HG03575 (cell line): ENCODE results near the gene ESPN.
"Not testable (repeated sequence)": the region's sequence is repeated elsewhere in the genome, so short reads cannot be mapped to it uniquely, and the experiment has no call there.

Experiments
- ATAC-seq: cut with Tn5 transposase; IDR thresholded peaks from one replicate; pipeline ENCODE4 v1.9.1; 2021; ENCODE audit not compliant: unreplicated experiment, insufficient number of reproducible peaks, low FRiP score; ENCODE audit errors: extremely low read depth

ESPN gene

DNA sequence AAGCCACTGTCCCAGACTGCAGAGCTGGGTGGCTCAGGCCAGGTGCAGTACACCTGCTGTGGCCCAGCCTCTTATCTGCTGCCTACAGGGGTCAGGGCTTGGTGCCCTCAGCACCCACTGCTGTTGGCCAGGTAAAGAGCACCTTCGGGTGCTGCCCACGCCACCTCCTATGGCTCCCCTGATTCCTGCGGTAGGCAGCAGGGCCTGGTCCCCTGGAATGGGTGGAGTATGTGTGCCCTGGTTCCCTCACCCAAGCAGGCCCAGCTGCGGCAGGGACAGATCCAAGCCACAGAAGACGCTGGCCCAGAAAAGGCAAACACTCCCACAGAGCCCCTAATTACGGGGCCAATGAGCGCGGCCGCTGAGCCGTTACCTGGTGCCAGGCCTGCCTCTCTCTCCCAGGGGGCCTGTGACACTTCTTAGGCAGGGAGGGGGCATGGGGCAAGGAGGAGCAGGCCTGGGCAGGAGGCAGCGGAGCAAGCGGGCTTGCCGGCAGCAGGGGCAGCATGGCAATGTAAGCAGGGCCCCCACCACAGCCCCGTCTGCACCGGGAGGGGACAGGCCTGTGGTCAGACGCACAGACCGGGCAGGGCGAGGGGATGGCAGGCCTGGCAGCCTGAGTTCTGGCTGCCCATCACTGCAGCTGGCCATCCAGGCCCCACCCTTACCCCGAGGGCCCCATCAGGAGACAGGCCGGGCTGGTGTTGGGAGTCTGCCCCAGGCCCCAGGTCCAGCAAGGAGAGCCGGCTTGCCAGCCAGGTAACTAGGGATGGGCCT is 19.0 kb downstream of the ESPN start:
- ATAC-seq: no peak

DNA sequence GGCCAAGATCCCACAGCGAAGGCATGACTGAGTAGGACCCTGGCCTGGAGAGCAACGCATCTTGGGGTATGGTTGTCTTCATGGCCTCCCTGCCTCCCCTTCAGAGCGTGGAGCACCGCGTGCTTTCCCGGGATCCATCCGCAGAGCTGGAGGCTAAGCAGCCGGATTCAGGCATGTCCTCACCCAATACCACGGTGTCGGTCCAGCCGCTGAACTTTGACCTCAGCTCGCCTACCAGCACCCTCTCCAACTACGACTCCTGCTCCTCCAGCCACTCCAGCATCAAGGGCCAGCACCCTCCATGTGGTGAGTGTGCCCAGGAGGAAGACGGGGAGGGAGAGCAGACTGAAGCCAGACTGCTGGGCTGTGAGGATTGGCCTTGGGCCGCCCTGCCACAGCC is 19.8 kb downstream of the ESPN start:
- ATAC-seq: no peak

DNA sequence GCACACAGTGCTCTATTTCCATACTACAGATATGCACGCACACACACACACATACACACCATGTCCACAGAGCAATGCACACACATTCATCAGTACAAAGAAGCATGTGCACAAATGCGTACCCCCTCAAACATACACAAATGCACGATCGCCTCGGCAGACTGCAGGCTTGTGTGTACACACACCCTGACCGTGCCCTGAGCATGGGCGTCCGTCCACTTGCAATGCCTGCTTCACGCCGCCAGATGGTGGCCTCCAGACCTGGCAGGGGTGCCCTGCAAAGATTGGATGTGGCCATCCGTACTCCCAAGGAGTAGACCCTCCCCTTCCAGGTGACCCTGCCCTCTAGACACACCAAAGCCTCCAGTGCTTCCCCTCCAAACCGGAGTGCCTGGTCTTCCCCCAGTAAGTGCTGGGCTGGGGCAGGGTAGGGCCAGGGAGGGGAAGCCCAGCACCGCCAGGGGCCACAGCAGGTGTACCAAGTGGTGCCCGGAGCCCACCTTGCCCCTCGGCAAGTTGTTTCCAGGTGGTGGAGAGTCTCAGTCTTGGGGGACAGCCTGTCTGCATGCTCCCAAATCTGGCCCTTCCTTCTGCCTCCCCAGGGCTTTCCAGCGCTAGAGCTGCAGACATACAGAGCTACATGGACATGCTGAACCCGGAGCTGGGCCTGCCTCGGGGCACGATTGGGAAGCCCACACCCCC is 20.6 kb downstream of the ESPN start:
- no peak for ATAC-seq

DNA sequence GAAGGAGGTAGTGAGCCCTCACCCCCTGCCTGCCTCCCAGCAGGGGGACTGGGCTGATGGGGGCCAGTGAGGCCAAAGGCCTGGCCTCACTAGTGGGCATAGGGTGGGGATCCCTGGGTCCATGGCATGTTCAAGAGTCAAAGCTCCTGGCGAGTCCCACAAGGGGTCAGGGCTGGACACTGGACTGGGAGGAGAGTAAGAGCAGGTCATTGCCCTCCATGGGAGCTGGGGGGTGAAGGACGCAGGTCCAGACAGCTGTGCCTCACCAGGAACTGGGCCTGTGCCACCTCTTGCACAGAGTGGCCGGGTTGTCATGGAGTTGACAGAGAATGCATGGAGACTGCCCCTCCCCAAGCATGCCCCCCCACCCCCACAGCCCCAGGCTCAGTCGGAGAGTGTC is 21.4 kb downstream of the ESPN start:
- ATAC-seq: not testable (repeated sequence)

DNA sequence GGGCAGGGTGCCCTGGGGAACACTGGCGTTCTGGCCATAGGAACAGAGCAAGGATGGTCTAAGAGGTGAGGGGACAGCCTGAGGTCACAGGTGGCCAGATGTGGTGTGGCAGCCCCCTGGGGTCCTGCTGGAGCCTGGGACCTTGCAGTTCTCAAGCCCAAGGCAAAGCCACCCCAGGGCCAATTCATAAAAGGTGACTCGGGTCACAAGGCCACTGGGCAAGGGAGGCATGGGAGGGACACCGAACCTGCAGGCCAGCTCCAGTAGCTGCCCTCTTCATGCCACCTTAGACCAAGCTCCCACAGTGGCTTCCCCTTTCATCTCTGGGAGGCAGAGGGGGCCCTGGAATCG is 22.1 kb downstream of the ESPN start:
- ATAC-seq: no peak

DNA sequence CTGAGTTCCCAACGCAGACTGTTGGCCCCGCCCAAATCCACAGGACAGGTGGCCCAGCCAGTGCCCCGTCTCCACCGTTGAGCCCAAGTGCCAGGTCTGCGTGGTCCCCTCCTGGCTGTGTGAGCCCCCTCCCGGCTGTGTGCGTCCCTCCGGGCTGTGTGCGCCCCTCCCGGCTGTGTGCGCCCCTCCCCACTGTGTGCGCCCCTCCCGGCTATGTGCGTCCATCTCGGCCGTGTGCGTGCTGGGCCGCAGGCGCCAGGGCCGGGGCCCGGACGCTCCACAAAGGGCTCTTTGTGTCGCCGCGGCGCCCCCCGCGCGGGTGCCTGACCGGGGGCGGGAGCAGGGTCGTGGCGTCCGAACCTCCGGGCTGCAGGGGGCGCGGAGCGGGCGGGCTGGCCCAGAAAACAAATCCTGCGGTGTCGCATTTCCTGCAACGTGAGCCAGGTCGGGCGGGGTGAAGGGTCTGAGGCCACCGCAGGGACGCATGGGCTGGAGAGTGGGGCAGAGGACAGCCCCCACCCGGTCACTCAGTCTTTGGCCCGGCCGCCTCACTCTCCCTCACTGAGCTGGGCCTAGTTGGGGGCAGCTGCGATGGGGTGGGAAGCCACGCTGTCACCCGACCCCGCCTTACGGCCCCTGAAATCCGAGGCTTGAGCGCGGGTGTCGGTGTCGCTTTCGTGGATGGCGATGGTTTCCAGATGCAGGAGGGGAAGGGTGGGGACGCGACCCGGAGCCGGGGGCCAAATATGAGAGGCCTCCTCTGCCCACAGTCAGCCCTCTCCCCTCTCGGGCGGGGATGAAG is 22.6 kb downstream of the ESPN start:
- ATAC-seq: no peak

DNA sequence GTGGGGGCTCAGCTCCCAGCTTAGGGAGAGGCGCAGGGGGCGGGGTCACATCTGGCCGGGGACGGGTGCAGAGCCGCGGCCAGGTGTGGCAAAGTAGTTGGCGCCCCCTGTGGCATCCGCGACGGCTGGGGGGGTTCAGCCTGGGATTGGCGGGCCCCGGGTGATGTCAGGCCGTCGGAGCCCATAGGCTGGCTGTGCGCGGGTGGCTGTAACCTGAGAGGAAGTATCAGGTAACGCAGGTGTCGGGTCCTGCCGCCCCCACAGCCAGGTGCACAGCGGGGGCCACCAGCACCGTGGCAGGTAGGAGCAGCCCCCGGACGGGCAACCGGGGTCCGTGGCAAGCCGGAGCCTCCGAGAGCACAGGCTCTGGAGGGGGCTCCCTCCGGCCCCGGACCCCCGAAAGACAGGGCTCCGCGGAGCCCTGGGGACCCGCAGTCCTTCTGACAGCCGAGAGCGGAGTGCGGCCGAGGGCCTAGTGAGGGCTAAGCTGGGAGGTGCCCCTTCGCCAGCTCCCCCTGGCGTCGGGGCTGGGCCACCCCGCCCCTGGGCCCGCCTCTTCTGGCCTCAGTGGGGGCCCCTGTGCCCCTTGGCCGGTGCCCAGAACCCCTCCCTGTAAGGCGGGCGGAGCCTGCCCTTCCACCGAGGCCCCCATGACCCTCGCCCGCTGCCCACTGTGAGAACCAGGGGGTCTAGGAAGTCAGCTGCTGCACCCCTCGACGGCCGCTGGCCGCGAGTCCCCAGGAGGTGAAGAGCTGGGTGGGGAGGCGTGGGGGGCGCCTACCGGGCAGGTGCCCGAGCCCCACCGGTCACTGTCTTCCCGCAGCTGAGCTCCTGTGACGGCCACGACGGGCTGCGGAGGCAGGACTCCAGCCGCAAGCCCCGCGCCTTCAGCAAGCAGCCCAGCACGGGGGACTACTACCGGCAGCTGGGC is 23.5 kb downstream of the ESPN start:
- ATAC-seq: no peak

DNA sequence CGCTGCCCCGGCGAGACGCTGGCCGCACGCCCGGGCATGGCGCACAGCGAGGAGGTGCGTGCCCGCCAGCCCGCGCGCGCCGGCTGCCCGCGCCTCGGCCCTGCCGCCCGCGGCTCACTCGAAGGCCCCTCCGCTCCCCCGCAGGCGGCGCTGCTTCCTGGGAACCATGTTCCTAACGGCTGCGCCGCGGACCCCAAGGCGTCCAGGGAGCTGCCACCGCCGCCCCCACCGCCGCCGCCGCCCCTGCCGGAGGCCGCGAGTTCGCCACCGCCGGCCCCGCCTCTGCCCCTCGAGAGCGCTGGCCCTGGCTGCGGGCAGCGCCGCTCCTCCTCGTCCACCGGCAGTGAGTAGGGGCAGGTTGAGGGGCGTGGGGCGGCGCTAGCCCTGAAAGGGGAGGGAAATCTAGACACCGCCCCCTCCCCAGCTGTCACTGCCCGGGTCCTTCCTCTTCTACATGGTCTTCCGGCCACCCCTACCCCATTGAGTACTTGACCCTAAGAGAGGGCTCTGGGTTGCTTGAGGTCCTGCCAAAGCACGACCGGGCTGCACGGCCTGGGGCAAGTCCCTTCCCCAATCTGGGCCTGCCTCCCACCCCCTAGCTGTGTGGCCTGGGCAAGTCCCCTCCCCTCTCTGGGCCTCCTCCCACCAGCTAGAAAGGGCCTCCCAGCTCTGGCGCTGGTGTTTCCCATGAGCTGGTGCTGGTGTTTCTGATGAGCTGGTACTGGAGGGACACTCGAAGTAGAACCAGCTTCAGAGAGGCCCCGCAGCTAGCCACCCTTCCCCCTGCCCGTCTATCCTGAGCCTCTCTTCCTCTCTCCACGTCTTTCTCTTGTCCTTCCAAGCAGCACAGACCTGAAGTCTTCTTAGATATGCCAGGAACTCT is 24.4 kb downstream of the ESPN start:
- no peak for ATAC-seq

DNA sequence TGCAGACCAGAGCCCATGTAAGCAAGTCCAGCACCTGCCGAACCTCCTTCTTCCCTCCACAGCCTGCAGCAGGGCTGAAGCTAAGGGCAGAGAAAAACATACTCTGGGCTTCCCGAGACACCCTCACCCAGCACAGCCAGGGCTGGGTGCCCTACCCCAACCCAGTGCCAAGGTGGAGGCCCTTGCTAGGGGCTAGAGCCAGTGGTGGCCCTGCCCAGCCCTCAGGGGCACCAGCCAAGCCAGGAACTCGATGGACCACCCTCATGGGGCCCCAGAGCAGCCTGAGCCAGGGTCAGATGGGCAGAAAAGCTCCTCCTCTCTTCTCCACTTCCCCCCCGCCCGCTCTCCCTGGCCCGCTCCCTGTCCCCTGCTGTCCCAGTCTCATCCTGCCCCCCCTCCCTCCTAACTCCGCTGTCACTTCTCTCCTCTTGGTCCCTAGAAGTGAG is 25.5 kb downstream of the ESPN start:
- no peak for ATAC-seq

DNA sequence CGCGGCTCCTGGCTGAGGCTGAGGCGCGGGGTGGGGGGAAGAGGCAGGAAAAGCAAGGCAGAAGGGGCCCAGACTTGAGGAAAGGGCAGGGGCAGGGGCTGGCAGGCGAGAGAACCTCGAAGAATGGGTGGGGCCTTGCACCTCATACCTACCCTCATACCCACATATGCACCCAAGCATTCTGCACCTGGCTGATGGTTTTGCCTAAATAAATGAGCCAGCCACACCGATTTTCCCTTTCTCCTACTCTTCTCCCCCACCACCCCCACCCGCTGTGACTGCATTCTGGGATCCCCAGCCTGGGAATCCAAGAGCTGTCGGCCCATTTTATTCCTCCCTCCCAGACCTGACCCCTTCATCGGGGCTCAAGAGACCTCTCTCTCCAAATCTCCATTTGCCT is 25.9 kb downstream of the ESPN start:
- ATAC-seq: not testable (repeated sequence)

DNA sequence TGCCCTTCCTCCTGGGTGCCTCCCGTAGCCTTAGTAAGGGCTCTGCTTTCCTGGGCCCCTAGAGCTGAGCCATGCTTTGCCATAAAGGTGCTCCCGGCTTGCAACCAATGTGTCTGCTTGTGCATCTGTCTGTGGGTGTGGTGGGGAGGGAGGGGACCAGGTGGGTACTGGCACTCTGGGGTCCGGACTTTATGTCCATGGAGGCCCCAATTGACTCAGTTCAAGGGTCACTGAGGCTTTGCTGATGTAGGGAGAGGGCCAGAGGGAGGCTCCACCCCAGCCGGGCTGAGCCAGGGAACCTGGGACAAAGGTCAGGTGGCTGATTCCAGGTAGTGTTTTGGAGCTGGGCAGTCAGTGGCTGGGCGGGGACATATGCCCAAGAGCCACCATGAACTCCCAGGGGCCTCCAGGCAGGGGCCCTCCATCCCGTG is 26.4 kb downstream of the ESPN start:
- ATAC-seq: no peak

DNA sequence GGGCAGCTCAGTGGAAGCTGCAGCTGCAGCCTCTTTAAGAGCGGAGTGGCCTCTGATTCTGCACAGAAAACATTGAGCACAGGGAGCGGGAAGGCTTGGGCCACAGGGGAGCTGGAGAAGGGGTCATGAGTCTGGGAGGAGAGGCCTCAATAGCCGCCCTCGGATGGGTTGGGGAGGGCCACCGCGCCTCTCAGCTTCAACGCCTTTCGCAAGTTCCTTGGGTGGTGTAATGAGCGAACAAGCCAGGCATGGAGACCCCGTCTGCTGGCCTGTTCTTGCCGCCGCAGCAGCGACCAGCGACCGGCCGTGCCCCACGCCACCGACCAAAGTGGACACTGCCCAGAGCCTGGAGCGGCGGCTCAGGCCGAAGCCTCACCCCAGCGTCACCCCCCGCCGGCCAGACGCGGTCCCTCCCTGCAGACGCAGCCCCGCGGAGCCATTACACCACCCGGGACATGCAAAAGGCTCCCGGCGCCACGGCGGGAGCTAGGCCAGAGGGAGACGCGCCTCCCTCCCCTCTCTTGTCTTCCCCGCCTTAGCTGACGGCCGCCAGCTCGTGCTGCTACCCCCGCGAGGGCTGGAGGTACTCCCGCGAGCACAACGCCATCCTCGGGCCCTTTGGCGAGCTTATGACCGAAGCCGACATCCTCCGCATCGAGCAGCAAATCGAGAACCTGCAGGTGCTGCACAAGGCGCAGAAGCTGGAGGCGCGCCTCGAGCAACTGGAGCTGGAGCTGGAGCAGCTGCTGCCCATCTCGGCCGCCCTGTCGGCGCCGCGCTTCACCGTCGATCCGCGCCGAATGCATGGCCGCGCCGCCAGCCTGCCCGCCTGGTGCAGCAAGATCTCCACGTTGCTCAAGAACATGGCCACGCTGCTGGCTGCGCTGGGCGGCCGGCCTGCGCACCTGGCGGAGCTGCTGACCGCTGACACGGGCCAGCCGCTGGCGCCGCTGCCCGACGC is 29.6 kb downstream of the ESPN start:
- not testable (repeated sequence) for ATAC-seq

DNA sequence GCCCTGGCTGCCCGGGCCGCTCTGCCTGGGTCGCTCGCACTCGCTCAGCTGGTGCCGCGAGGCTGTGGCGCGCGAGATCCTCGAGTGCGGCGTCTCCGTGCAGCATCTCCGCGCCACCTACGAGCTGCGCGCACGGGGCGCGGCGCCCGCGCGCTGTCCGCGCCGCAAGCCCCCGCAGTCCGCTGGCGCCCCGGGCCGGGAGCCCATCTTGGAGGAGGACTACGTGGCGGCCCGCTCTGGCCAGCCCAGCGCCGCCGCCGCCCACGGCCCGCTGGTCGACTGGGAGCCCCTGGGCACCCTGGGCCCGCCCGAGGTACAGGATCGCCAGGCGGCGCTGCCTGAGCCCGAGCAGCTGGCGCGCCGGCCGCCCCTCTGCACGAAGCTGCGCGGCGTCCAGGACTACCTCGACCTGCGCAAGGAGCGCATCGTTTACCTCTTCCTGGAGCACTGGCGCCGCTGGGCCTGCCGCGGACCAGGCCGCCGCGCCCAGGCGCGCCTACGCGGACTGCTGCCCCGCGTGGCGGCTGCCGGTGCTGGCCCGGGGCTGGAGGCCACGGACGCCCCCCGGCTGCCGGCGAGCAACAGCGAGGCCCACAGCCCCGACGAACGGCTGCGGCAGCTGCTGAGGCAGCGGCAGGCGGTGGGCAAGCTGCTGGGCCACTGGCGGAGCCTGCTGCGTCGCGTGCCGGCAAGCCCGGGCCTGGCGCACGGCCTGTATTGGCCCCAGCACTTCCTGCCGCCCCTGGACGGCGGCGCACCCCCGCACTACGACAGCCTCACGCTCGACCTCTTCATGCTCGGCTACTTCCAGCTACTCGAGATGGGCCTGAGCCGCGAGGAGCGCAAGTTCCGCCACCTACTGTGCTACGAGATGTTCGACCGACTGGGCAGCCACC is 30.5 kb downstream of the ESPN start:
- no peak for ATAC-seq

DNA sequence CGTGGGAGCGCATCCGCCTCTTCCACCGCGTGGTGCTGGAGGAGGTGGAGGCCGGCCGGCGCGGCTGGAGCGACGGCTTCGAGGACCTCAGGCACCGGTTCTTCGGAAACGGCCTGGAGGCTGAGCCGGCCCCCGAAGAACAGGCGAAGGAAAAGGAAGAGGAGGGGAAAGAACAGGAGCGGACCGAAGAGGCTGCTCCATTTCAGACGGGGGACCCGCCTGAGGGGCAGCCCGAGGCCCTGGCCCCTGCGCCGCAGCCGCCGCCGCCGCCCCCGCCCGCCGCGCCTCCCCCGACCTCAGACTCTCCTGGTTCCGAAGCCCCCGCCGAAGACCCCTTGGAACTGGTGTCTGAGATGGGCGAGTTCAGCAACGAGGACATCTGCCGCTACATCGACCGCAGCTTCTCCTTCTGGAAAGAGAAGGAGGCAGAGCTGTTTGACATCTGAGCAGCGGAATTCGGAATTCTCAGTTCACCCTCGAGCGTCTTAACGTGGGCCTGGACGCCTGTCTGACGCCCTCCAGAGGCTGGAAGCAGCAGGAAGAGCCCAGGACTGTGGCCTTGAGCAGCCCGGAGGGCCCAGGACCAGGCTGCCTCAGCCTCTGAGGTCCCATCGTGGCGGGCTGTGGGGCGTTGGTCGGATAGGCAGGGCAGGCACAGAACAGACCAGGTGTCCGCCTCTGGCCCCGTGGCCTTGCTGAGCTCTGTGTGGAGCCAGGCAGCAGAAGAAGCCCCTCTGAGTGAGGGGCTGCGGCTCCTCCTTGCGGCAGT is 31.4 kb downstream of the ESPN start:
- ATAC-seq: not testable (repeated sequence)

DNA sequence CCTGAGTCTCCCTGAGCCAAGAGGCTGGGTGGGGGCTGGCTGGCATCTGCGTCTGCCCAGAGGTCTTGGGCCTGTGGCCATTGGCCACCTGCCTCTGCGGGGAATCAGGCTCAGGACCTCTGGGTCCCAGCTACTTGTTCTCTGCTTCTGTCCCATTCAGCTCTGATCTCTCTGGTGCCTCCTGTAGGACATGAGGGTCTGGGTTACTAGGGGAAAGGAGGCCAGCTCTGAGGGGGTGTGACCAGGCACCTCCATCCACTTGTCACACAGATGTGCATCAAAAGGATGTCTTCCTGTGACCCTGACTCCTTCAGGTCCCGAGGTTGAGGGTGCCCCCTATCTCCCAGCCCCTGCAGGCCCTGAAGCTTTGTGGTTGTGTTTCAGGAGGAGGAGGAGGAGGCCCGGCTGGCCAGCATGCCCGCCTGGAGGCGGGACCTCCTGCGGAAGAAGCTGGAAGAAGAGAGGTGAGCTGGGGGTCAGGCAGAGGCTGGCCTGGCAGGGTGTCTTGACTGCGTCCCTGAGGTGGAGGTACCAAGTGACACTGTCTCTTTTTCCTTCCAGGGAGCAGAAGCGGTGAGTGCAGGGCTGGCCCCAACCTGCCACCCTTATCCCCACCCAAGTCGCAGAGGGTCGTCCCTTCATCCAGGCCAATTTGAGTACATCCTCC is 32.4 kb downstream of the ESPN start:
- ATAC-seq: no peak
